ENCODE measurements around the gene CAPN9.

The CAPN9 gene

GRCh38 chr1:230797376-230797920 is 50.3 kb downstream of the CAPN9 start:
- Histone ChIP-seq H3K4me1 (ENCODE audit: control insufficient read depth, insufficient read depth, low read length) (no peaks in the 10 kb centered on the region), H3K9me3 (ENCODE audit: control insufficient read depth, low read length) (no peaks in the 10 kb centered on the region), H3K27me3 (ENCODE audit: control insufficient read depth, insufficient read depth, low read length, poor library complexity, severe bottlenecking) (no peaks in the 10 kb centered on the region), H3K4me3 (ENCODE audit: insufficient read depth, low read depth, low read length) (no peak overlapping the region), H3K27ac (ENCODE audit: insufficient read depth, low read depth, low read length, poor library complexity, severe bottlenecking) (no peak overlapping the region), H3K36me3 (ENCODE audit: control insufficient read depth, insufficient read depth, low read length) (no peaks in the 10 kb centered on the region)
- WGBS, 2 experiments, result 82% methylated on average over 13 of the region's 13 CpGs

DNA sequence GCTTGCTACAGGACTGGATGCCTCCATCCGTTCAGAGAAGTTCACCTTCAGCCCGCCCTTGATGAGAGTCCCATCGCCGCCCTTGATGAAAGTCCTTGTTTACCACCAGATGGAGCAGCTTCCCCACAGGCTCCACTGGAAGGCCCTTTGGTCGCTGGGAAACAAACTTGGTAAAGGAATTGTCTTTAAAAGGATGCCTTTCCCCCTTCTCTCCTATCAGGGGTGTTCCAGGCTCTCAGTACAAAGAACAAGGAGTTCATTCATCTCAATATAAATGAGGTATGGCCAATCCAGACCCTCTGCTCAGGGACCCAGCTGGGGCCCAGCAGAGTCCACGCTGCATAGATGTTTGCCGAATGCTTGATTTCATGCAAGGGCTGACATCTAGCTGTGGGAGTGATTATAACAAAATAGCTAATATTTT is 50.8 kb downstream of the CAPN9 start:
- Histone ChIP-seq H3K4me1 (ENCODE audit: control insufficient read depth, insufficient read depth, low read length) (no peaks in the 10 kb centered on the region), H3K27me3 (ENCODE audit: control insufficient read depth, insufficient read depth, low read length, poor library complexity, severe bottlenecking) (no peaks in the 10 kb centered on the region), H3K9me3 (ENCODE audit: control insufficient read depth, low read length) (no peaks in the 10 kb centered on the region), H3K27ac (ENCODE audit: insufficient read depth, low read depth, low read length, poor library complexity, severe bottlenecking) (no peak overlapping the region), H3K36me3 (ENCODE audit: control insufficient read depth, insufficient read depth, low read length) (no peaks in the 10 kb centered on the region), H3K4me3 (ENCODE audit: insufficient read depth, low read depth, low read length) (no peak overlapping the region)
- 30 to 36% methylated on average over 6 to 7 of the region's 7 CpGs for WGBS, 2 experiments

- no peaks in the 10 kb centered on the region for H3K4me1 ChIP-seq (ENCODE audit: control insufficient read depth, insufficient read depth, low read length)
- H3K27ac ChIP-seq (ENCODE audit: insufficient read depth, low read depth, low read length, poor library complexity, severe bottlenecking), result no peak overlapping the region
- no peaks in the 10 kb centered on the region for H3K9me3 ChIP-seq (ENCODE audit: control insufficient read depth, low read length)
- no peak overlapping the region for H3K4me3 ChIP-seq (ENCODE audit: insufficient read depth, low read depth, low read length)
- 90 to 94% methylated on average over 5 of the region's 5 CpGs for WGBS, 2 experiments
- no peaks in the 10 kb centered on the region for H3K27me3 ChIP-seq (ENCODE audit: control insufficient read depth, insufficient read depth, low read length, poor library complexity, severe bottlenecking)
- no peaks in the 10 kb centered on the region for H3K36me3 ChIP-seq (ENCODE audit: control insufficient read depth, insufficient read depth, low read length)
These were observed 51.3 kb downstream of the CAPN9 start for GRCh38 chr1:230798491-230798890.

DNA sequence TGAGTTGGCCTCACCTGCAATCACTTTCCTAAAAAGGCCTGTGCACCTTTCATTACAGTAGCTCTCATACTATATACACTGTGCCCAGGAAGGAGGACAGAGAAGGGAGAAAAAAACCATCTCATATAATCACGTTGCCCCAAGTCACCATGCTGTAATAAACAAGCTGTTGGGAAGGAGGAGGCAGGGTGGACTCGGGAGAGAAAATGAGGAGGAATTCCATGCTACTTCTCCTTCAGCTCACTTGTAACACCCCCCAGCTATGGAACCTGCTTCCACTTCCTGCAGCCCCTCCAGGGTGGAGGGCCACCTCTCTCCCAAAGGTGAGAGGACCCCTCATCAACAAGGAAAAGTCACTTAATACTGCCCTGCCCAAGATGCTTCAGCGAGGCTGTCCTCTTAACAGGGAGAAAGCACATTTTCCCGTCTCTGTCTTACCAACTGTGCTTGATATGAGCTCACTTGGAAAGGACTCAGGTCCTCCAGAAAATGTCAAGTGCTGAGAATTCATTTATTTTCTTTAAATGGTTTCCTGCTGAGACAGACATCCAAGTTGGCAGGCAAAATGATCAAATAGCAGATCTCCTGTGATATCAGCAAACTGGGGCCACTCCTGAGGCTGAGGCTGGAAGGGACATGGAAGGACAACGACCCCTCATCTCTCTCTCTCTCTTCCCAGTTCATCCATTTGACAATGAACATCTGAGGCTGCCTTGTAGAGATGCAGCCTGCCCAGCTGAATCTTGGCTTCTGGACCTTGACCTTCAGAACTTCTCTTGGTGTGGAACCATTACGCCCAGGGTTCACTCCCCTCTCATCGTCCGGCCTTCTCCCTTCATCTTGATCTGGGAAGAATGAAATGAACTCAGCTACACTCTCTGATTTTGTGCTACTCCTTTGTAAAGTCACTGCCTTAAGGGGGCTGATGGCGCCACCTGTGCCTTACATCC is 54.0 kb downstream of the CAPN9 start:
- no peaks in the 10 kb centered on the region for H3K4me1 ChIP-seq (ENCODE audit: control insufficient read depth, insufficient read depth, low read length)
- H3K27ac ChIP-seq (ENCODE audit: insufficient read depth, low read depth, low read length, poor library complexity, severe bottlenecking), result no peak overlapping the region
- H3K36me3 ChIP-seq (ENCODE audit: control insufficient read depth, insufficient read depth, low read length), result no peaks in the 10 kb centered on the region
- no peaks in the 10 kb centered on the region for H3K9me3 ChIP-seq (ENCODE audit: control insufficient read depth, low read length)
- H3K27me3 ChIP-seq (ENCODE audit: control insufficient read depth, insufficient read depth, low read length, poor library complexity, severe bottlenecking), result no peaks in the 10 kb centered on the region
- WGBS, 2 experiments, result 89 to 90% methylated on average over 8 to 9 of the region's 9 CpGs
- H3K4me3 ChIP-seq (ENCODE audit: insufficient read depth, low read depth, low read length), result no peak overlapping the region

GRCh38 chr1:230804396-230804795 is 57.2 kb downstream of the CAPN9 start:
- Histone ChIP-seq H3K36me3 (ENCODE audit: control insufficient read depth, insufficient read depth, low read length) (no peaks in the 10 kb centered on the region), H3K27ac (ENCODE audit: insufficient read depth, low read depth, low read length, poor library complexity, severe bottlenecking) (no peak overlapping the region), H3K9me3 (ENCODE audit: control insufficient read depth, low read length) (no peaks in the 10 kb centered on the region), H3K4me1 (ENCODE audit: control insufficient read depth, insufficient read depth, low read length) (no peaks in the 10 kb centered on the region), H3K27me3 (ENCODE audit: control insufficient read depth, insufficient read depth, low read length, poor library complexity, severe bottlenecking) (no peaks in the 10 kb centered on the region), H3K4me3 (ENCODE audit: insufficient read depth, low read depth, low read length) (no peak overlapping the region)
- 88 to 91% methylated on average over 2 of the region's 2 CpGs for WGBS, 2 experiments

- Histone ChIP-seq H3K27me3 (ENCODE audit: control insufficient read depth, insufficient read depth, low read length, poor library complexity, severe bottlenecking) (no peaks in the 10 kb centered on the region), H3K27ac (ENCODE audit: insufficient read depth, low read depth, low read length, poor library complexity, severe bottlenecking) (no peak overlapping the region), H3K36me3 (ENCODE audit: control insufficient read depth, insufficient read depth, low read length) (no peaks in the 10 kb centered on the region), H3K9me3 (ENCODE audit: control insufficient read depth, low read length) (no peaks in the 10 kb centered on the region), H3K4me1 (ENCODE audit: control insufficient read depth, insufficient read depth, low read length) (no peaks in the 10 kb centered on the region), H3K4me3 (ENCODE audit: insufficient read depth, low read depth, low read length) (no peak overlapping the region)
- 90 to 91% methylated on average over 2 of the region's 2 CpGs for WGBS, 2 experiments
These were observed 59.4 kb downstream of the CAPN9 start for GRCh38 chr1:230806552-230806951.

DNA sequence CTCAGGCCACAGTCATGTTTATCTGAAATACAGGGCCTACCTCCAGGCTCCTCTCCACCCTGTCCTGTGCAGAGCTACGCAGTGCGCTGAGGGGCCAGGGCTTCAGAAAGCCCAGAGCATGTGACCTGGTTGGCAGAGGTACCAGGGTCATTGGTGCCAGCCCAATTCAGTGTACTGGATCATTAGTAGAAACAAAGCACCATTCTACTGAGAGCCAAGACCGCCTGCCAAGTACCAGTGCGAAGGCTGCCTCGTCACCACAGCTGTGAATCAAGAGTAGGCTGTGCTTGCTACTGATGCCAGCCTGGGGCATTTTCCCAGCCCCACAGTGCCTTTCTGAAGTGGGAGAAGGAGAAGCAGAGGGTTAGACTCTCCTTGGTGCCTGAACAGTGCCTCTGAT is 59.8 kb downstream of the CAPN9 start:
- Histone ChIP-seq H3K36me3 (ENCODE audit: control insufficient read depth, insufficient read depth, low read length) (no peaks in the 10 kb centered on the region), H3K4me1 (ENCODE audit: control insufficient read depth, insufficient read depth, low read length) (no peaks in the 10 kb centered on the region), H3K27me3 (ENCODE audit: control insufficient read depth, insufficient read depth, low read length, poor library complexity, severe bottlenecking) (no peaks in the 10 kb centered on the region), H3K9me3 (ENCODE audit: control insufficient read depth, low read length) (no peaks in the 10 kb centered on the region), H3K27ac (ENCODE audit: insufficient read depth, low read depth, low read length, poor library complexity, severe bottlenecking) (no peak overlapping the region), H3K4me3 (ENCODE audit: insufficient read depth, low read depth, low read length) (no peak overlapping the region)
- WGBS, 2 experiments, result 92 to 93% methylated on average over 5 of the region's 5 CpGs

DNA sequence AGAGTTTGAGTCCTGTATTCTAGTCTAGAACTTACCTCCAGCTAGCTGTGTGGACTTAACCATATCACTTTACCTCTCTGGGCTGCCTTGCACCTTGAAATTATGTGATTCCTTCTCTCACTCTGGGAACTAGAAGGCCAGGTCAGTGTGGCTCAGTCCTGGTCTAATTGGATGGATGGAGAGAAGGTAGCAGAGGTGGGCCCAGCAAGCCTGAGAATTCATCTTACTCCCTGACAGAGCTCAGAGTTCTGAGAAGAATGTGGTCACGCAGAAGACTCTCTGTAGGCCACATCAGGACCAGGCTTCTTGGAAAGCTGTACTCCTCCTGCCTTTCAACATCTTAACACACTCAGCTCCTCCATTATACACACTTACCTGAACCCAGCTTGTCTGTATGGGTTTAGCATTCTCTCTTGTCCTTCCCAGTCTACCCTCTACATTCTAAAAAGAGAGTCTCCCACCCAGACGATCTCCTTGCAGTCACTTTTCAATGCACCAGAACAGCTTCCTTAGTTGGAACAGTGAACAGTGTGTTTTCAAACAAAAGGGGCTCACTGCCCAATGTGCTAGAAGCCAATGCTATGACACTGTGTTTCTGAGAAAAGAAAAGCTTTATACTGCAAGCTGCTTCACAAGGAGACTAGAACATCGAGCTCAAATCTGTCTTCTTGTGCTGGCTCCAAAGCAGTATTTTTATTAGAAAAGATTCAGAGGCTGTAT is 60.5 kb downstream of the CAPN9 start:
- Histone ChIP-seq H3K4me3 (ENCODE audit: insufficient read depth, low read depth, low read length) (no peak overlapping the region), H3K27ac (ENCODE audit: insufficient read depth, low read depth, low read length, poor library complexity, severe bottlenecking) (no peak overlapping the region), H3K9me3 (ENCODE audit: control insufficient read depth, low read length) (peaks cover 3% of the 10 kb centered on the region), H3K4me1 (ENCODE audit: control insufficient read depth, insufficient read depth, low read length) (no peaks in the 10 kb centered on the region), H3K36me3 (ENCODE audit: control insufficient read depth, insufficient read depth, low read length) (no peaks in the 10 kb centered on the region), H3K27me3 (ENCODE audit: control insufficient read depth, insufficient read depth, low read length, poor library complexity, severe bottlenecking) (no peaks in the 10 kb centered on the region)
- 92 to 93% methylated on average over 3 of the region's 3 CpGs for WGBS, 2 experiments

DNA sequence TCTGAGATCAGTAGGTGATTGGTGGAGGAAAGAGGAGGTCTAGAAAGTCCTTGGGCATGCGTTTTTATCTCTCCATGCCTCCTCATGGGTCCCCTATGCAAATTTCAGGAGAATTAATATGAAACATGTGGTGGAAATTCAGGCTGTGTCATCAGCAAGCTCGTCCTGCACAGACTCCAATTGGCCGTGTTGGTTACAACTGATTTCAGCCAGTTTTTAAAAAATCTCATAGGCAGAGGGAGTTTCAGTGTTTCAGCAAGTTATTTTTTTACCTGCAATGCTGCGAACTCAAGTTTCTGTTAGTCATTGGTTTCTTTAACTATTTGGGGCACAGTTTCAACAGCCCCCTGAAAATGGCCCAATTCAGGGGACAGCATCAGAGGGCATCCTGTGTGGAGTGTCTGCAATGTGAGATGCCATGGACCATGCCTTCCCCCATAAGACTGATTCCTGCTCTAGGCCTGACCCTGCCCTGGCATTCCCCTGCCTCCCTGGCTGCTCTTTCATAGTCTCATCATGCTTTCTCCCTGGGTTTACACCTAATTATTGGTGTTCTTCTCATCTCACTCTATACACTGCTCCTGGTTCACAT is 61.2 kb downstream of the CAPN9 start:
- no peaks in the 10 kb centered on the region for H3K36me3 ChIP-seq (ENCODE audit: control insufficient read depth, insufficient read depth, low read length)
- peaks cover 3% of the 10 kb centered on the region for H3K9me3 ChIP-seq (ENCODE audit: control insufficient read depth, low read length)
- no peaks in the 10 kb centered on the region for H3K27me3 ChIP-seq (ENCODE audit: control insufficient read depth, insufficient read depth, low read length, poor library complexity, severe bottlenecking)
- H3K27ac ChIP-seq (ENCODE audit: insufficient read depth, low read depth, low read length, poor library complexity, severe bottlenecking), result no peak overlapping the region
- no peaks in the 10 kb centered on the region for H3K4me1 ChIP-seq (ENCODE audit: control insufficient read depth, insufficient read depth, low read length)
- WGBS, 2 experiments, result 93 to 96% methylated on average over 4 of the region's 4 CpGs
- H3K4me3 ChIP-seq (ENCODE audit: insufficient read depth, low read depth, low read length), result no peak overlapping the region
